Neuronal stem cell (in vitro differentiated cells): ENCODE results near the gene OBP2A.

Experiments used
- DNase-seq: peaks from one replicate; pipeline ENCODE4 v3.0.0-alpha.2; 2013; ENCODE audit warnings: low spot score
- H2AFZ ChIP-seq: one replicate; pipeline ENCODE4 v1.6.1; 2013; ENCODE audit warnings: mild to moderate bottlenecking, low read length, inconsistent platforms
- H2AK5ac ChIP-seq: 2 replicates; pipeline ENCODE4 v1.6.1; 2013; ENCODE audit warnings: low read depth, mild to moderate bottlenecking, inconsistent platforms, low read length, moderate library complexity, mixed read lengths
- H2BK120ac ChIP-seq: 2 replicates; pipeline ENCODE4 v1.6.1; 2013; ENCODE audit warnings: low read depth, mild to moderate bottlenecking, inconsistent platforms, low read length, moderate library complexity, mixed read lengths
- H2BK12ac ChIP-seq: one replicate; pipeline ENCODE4 v1.6.1; 2013; ENCODE audit warnings: low read length, inconsistent platforms
- H2BK15ac ChIP-seq: 2 replicates; pipeline ENCODE4 v1.6.1; 2013; ENCODE audit warnings: mild to moderate bottlenecking, low read length, inconsistent platforms, mixed read lengths
- H2BK5ac ChIP-seq: one replicate; pipeline ENCODE4 v1.6.1; 2013; ENCODE audit warnings: inconsistent platforms, mild to moderate bottlenecking, low read length, moderate library complexity
- H3K14ac ChIP-seq: one replicate; pipeline ENCODE4 v1.6.1; 2013; ENCODE audit warnings: low read length, inconsistent platforms
- H3K18ac ChIP-seq: 2 replicates; pipeline ENCODE4 v1.6.1; 2013; ENCODE audit warnings: low read length, inconsistent platforms
- H3K23ac ChIP-seq: 2 replicates; pipeline ENCODE4 v1.6.1; 2013; ENCODE audit warnings: low read depth, mild to moderate bottlenecking, mixed read lengths, low read length, inconsistent platforms; ENCODE audit not compliant: poor library complexity
- H3K27ac ChIP-seq: replicated peaks from 3 replicates; pipeline ENCODE4 v1.5.1; 2013; ENCODE audit warnings: low read length, inconsistent platforms
- H3K27me3 ChIP-seq, 3 experiments: 2 replicates each; pipeline ENCODE4 v1.6.1; 2013; ENCODE audit warnings: low read length in 3 of 3, mild to moderate bottlenecking in 2 of 3, inconsistent platforms in 1 of 3, low read depth in 1 of 3, mixed read lengths in 1 of 3, moderate library complexity in 1 of 3; ENCODE audit not compliant: control insufficient read depth in 3 of 3, insufficient read depth in 3 of 3
- H3K36me3 ChIP-seq, 2 donors: replicated peaks in 1 of 2; 2 replicates each; pipeline ENCODE4 v1.6.1; 2013; ENCODE audit warnings: low read length in 2 of 2; ENCODE audit not compliant: control insufficient read depth in 2 of 2, insufficient read depth in 2 of 2
- H3K4ac ChIP-seq: 2 replicates; pipeline ENCODE4 v1.6.1; 2013; ENCODE audit warnings: inconsistent platforms, mild to moderate bottlenecking, low read length, moderate library complexity
- H3K4me1 ChIP-seq, 2 donors: 1 replicate in 1 of 2; 2 replicates in 1 of 2; pipeline ENCODE4 v1.6.1; 2013; ENCODE audit warnings: low read length in 2 of 2, low read depth in 1 of 2; ENCODE audit not compliant: control insufficient read depth in 2 of 2, insufficient read depth in 1 of 2
- H3K4me2 ChIP-seq: one replicate; pipeline ENCODE4 v1.6.1; 2013; ENCODE audit warnings: mild to moderate bottlenecking, low read length, inconsistent platforms; ENCODE audit not compliant: insufficient read depth, poor library complexity, severe bottlenecking
- H3K4me3 ChIP-seq, 2 donors: 2 replicates each; pipeline ENCODE4 v1.5.1; 2013; ENCODE audit warnings: low read length in 2 of 2, mild to moderate bottlenecking in 2 of 2, inconsistent platforms in 1 of 2, moderate library complexity in 1 of 2
- H3K79me1 ChIP-seq: one replicate; pipeline ENCODE4 v1.6.1; 2013; ENCODE audit warnings: low read depth, mild to moderate bottlenecking, inconsistent platforms, low read length, moderate library complexity
- H3K9ac ChIP-seq: one replicate; pipeline ENCODE4 v1.6.1; 2013; ENCODE audit warnings: mild to moderate bottlenecking, low read depth, low read length, inconsistent platforms; ENCODE audit not compliant: poor library complexity
- H3K9me3 ChIP-seq, 2 donors: replicated peaks in 1 of 2; 2 replicates each; pipeline versions ENCODE3 to v1.6.1; 2013; ENCODE audit warnings: low read length in 2 of 2, mild to moderate bottlenecking in 2 of 2, inconsistent platforms in 1 of 2, low read depth in 1 of 2, mixed read lengths in 1 of 2, moderate library complexity in 1 of 2; ENCODE audit not compliant: control insufficient read depth in 2 of 2, insufficient read depth in 1 of 2
- H4K8ac ChIP-seq: one replicate; pipeline ENCODE4 v1.6.1; 2013; ENCODE audit warnings: low read depth, mild to moderate bottlenecking, inconsistent platforms, low read length, moderate library complexity
- H4K91ac ChIP-seq: one replicate; pipeline ENCODE4 v1.6.1; 2013; ENCODE audit warnings: low read length, low read depth, mild to moderate bottlenecking, inconsistent platforms; ENCODE audit not compliant: poor library complexity
- WGBS, 2 donors: extraction: QIAGEN DNeasy Blood & Tissue Kit; methylation state at CpG; one replicate each; pipeline ENCODE4 v1.1.7; 2013; ENCODE audit warnings: missing lambda C conversion rate in 2 of 2, mixed read lengths in 1 of 2; ENCODE audit not compliant: insufficient read length in 2 of 2, insufficient replicate concordance in 1 of 2; ENCODE audit errors: extremely low coverage in 2 of 2; 5-methylcytosine and 5-hydroxymethylcytosine counted together

The OBP2A gene

GRCh38 chr9:135588371-135588770, 42.4 kb downstream of the OBP2A start:
- Histone ChIP-seq H4K8ac (no peak overlapping the region), H2BK12ac (peak overlapping the region; percentile 22), H3K14ac (peak overlapping the region; percentile 56), H3K4me3 (no peak overlapping the region), H3K27ac (no peak overlapping the region), H4K91ac (no peak overlapping the region), H2BK120ac (no peak overlapping the region), H3K4me2 (no peak overlapping the region), H3K4ac (no peak overlapping the region), H3K9me3 (no peaks in the 10 kb centered on the region), H3K18ac (peak overlapping the region; percentile 64), H3K36me3 (no peaks in the 10 kb centered on the region), H2BK15ac (peak overlapping the region; percentile 58), H2BK5ac (no peak overlapping the region), H3K79me1 (peaks cover 1% of the 10 kb centered on the region), H3K27me3 (peaks cover 0 to 4% (median 0%) of the 10 kb centered on the region in 3 experiments), H2AFZ (no peak overlapping the region), H3K4me1 (peaks cover 0 to 6% of the 10 kb centered on the region in 2 donors), H3K23ac (no peak overlapping the region), H3K9ac (no peak overlapping the region), H2AK5ac (peak overlapping the region; percentile 23)
- DNase-seq = no peak
- WGBS, 2 donors = no CpG with 5 or more reads among the region's 9 CpGs

- Histone ChIP-seq H2AFZ (no peak overlapping the region), H2AK5ac (peak overlapping the region; percentile 23), H3K36me3 (no peaks in the 10 kb centered on the region), H4K91ac (no peak overlapping the region), H3K4me2 (no peak overlapping the region), H3K9ac (no peak overlapping the region), H3K4ac (peak overlapping the region; percentile 23), H4K8ac (no peak overlapping the region), H3K23ac (no peak overlapping the region), H3K14ac (no peak overlapping the region), H3K27ac (no peak overlapping the region), H3K27me3 (peaks cover 0 to 4% (median 0%) of the 10 kb centered on the region in 3 experiments), H2BK15ac (peak overlapping the region; percentile 58), H3K9me3 (no peaks in the 10 kb centered on the region), H3K4me1 (peaks cover 0 to 6% of the 10 kb centered on the region in 2 donors), H3K79me1 (no peaks in the 10 kb centered on the region), H2BK12ac (no peak overlapping the region), H3K4me3 (no peak overlapping the region), H2BK5ac (peak overlapping the region; percentile 75), H2BK120ac (no peak overlapping the region), H3K18ac (no peak overlapping the region)
- DNase-seq = no peak
- no CpG with 5 or more reads among the region's 20 CpGs for WGBS, 2 donors
Measured at GRCh38 chr9:135588886-135589595, 43.1 kb downstream of the OBP2A start.

GRCh38 chr9:135589596-135590485, 43.9 kb downstream of the OBP2A start:
- Histone ChIP-seq H3K18ac (peak overlapping the region; percentile 57), H3K23ac (no peak overlapping the region), H2AK5ac (peak overlapping the region; percentile 81), H4K8ac (no peak overlapping the region), H3K9me3 (peaks cover 0 to 3% of the 10 kb centered on the region in 2 donors), H3K4me1 (peaks cover 0 to 6% of the 10 kb centered on the region in 2 donors), H3K4ac (peak overlapping the region; percentile 10), H3K4me2 (no peak overlapping the region), H2AFZ (no peak overlapping the region), H3K36me3 (no peaks in the 10 kb centered on the region), H3K4me3 (no peak overlapping the region), H2BK5ac (peak overlapping the region; percentile 75), H3K9ac (no peak overlapping the region), H4K91ac (no peak overlapping the region), H2BK15ac (peak overlapping the region; percentile 24), H2BK12ac (no peak overlapping the region), H3K27me3 (no peaks in the 10 kb centered on the region), H3K14ac (peak overlapping the region; percentile 89), H3K27ac (no peak overlapping the region), H3K79me1 (no peaks in the 10 kb centered on the region), H2BK120ac (no peak overlapping the region)
- no CpG with 5 or more reads among the region's 15 CpGs for WGBS, 2 donors
- DNase-seq = no peak
